ENCODE measurements around the gene COL21A1. TPM values are rescaled to one million over a fixed set of nuclear protein-coding genes. Genes with fewer than 3 reads are reported as not detected.

COL21A1 gene
- total RNA-seq, 2 experiments from 2014 or later: not detected

DNA sequence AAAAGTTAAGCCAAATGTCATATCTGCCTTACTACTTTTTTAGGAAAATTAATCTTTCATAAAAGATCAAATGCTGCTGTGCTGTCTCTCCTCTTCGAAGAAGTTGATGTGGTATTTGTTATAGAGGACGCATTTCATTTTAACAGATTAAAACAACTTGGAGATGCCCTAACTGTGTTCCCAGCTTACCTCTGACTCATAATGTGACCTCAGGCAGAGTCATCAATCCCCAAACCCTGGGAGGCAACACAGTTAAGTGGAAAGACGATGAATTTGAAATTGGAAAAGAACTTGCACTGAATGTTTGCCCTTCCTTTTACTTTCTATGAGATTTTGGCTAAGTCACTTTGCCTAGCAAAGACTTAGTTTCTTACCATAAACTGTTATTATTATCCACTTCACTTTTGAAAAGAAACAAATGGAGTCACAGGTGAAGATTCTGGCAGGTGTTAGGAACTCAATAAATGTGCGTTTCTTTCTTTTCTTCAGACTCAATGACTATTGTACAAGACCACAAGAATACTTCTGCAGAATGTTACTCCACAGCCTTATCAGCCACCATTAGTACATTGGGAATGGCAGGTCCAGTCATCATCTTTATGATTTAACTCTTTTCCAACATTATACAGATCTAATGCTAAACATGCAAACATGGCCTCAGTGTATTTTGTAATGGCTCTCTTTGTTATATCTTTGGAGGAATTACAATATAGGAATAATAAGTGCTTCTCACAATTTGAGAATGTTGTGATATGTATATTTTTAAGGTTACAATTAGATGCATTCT lies 102.6 kb downstream of the COL21A1 start:
- no peak overlapping the region for H2AFZ ChIP-seq (ENCODE audit: low read length)
- no peak for DNase-seq (ENCODE audit: low spot score)
- H4K20me1 ChIP-seq (ENCODE audit: insufficient read depth, low read length): no peaks in the 10 kb centered on the region
- CTCF ChIA-PET (ENCODE audit: unreplicated experiment): no interaction called here
- TF ChIP-seq EZH2phosphoT487 (IDR thresholded peaks at IDR 0.05; ENCODE audit: borderline replicate concordance, low read depth, low read length): no peak
- TF ChIP-seq, protein P1, sequence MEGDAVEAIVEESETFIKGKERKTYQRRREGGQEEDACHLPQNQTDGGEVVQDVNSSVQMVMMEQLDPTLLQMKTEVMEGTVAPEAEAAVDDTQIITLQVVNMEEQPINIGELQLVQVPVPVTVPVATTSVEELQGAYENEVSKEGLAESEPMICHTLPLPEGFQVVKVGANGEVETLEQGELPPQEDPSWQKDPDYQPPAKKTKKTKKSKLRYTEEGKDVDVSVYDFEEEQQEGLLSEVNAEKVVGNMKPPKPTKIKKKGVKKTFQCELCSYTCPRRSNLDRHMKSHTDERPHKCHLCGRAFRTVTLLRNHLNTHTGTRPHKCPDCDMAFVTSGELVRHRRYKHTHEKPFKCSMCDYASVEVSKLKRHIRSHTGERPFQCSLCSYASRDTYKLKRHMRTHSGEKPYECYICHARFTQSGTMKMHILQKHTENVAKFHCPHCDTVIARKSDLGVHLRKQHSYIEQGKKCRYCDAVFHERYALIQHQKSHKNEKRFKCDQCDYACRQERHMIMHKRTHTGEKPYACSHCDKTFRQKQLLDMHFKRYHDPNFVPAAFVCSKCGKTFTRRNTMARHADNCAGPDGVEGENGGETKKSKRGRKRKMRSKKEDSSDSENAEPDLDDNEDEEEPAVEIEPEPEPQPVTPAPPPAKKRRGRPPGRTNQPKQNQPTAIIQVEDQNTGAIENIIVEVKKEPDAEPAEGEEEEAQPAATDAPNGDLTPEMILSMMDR (conservative IDR thresholded peaks at IDR 0.05; ENCODE audit: low read length): no peak
- H3K9me3 ChIP-seq (ENCODE audit: low read length): no peaks in the 10 kb centered on the region
- intact Hi-C loops (cut with micrococcal nuclease; ENCODE audit: unreplicated experiment): no loop called here
- H3K4me2 ChIP-seq (ENCODE audit: low read length): no peak overlapping the region
- no TSS peak for BruUV-seq (replicated peaks)
- H3K36me3 ChIP-seq (ENCODE audit: insufficient read depth, low read length): no peaks in the 10 kb centered on the region
- POLR2A ChIA-PET: no interaction called here
- H3K79me2 ChIP-seq (ENCODE audit: insufficient read depth, low read depth, low read length): no peaks in the 10 kb centered on the region
- no peaks in the 10 kb centered on the region for H3K4me1 ChIP-seq (ENCODE audit: insufficient read depth, low read length, poor library complexity, severe bottlenecking)
- H3K27ac ChIP-seq (ENCODE audit: low read depth, low read length, poor library complexity, severe bottlenecking): no peak overlapping the region
- H3K9me2 ChIP-seq (ENCODE audit: insufficient read depth, low read length): no peaks in the 10 kb centered on the region
- no peak overlapping the region for H3K4me3 ChIP-seq (ENCODE audit: low read depth, low read length, poor library complexity, severe bottlenecking)

DNA sequence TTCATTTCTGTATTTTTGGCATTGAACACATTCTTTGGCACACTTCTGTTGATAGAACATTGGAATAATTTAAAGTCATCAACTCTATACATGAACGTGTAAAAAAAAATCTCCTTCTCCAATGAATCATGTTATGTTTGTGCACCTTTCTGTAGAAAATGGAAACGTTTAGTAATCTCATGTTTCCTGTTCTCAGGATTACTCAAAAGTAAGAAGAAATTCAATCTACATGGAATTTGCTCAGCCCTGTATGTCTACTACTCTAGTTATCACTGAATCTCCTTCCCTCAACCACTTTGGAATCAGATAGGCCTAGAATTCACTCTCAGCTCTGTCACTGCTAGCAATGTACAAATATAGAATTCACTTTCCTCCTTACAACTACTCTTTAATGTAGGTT lies 103.6 kb downstream of the COL21A1 start:
- no peak for DNase-seq (ENCODE audit: low spot score)
- Histone ChIP-seq H4K20me1 (ENCODE audit: insufficient read depth, low read length) (no peaks in the 10 kb centered on the region), H2AFZ (ENCODE audit: low read length) (no peak overlapping the region), H3K27ac (ENCODE audit: low read depth, low read length, poor library complexity, severe bottlenecking) (no peak overlapping the region), H3K9me2 (ENCODE audit: insufficient read depth, low read length) (no peaks in the 10 kb centered on the region), H3K36me3 (ENCODE audit: insufficient read depth, low read length) (no peaks in the 10 kb centered on the region), H3K4me2 (ENCODE audit: low read length) (no peak overlapping the region), H3K79me2 (ENCODE audit: insufficient read depth, low read depth, low read length) (no peaks in the 10 kb centered on the region), H3K4me1 (ENCODE audit: insufficient read depth, low read length, poor library complexity, severe bottlenecking) (no peaks in the 10 kb centered on the region), H3K4me3 (ENCODE audit: low read depth, low read length, poor library complexity, severe bottlenecking) (no peak overlapping the region), H3K9me3 (ENCODE audit: low read length) (no peaks in the 10 kb centered on the region)
- intact Hi-C loops (cut with micrococcal nuclease; ENCODE audit: unreplicated experiment): no loop called here
- TF ChIP-seq EZH2phosphoT487 (IDR thresholded peaks at IDR 0.05; ENCODE audit: borderline replicate concordance, low read depth, low read length): no peak
- TF ChIP-seq, protein P1 (conservative IDR thresholded peaks at IDR 0.05; ENCODE audit: low read length): no peak
- BruUV-seq (replicated peaks): no TSS peak
- CTCF ChIA-PET (ENCODE audit: unreplicated experiment): no interaction called here
- POLR2A ChIA-PET: no interaction called here

DNA sequence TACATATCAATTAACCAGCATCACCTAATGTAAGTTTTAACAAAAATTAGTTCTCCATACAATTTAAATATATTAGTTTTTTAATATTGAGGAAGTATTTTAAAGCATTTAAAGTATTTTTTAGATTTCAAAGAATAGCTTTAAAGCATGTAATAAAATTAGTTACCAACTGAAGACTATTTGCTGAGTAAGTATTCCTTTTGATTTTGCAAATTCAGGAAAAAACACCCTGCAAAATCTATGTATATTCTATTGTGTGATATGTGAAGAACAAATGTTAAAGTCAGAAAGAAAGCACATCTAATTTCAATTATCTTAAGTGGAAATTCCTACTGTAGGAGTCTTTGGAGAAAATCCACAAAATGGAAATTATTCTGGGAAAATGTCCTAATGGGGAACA lies 107.3 kb downstream of the COL21A1 start:
- H3K27ac ChIP-seq (ENCODE audit: low read depth, low read length, poor library complexity, severe bottlenecking): no peak overlapping the region
- intact Hi-C loops (cut with micrococcal nuclease; ENCODE audit: unreplicated experiment): no loop called here
- ChIA-PET CTCF (ENCODE audit: unreplicated experiment) (no interaction called here), POLR2A (no interaction called here)
- no peaks in the 10 kb centered on the region for H4K20me1 ChIP-seq (ENCODE audit: insufficient read depth, low read length)
- H3K4me1 ChIP-seq (ENCODE audit: insufficient read depth, low read length, poor library complexity, severe bottlenecking): no peaks in the 10 kb centered on the region
- H3K36me3 ChIP-seq (ENCODE audit: insufficient read depth, low read length): no peaks in the 10 kb centered on the region
- no peak for DNase-seq (ENCODE audit: low spot score)
- no peak overlapping the region for H2AFZ ChIP-seq (ENCODE audit: low read length)
- TF ChIP-seq, protein P1 (conservative IDR thresholded peaks at IDR 0.05; ENCODE audit: low read length): no peak
- H3K4me2 ChIP-seq (ENCODE audit: low read length): no peak overlapping the region
- no peak overlapping the region for H3K4me3 ChIP-seq (ENCODE audit: low read depth, low read length, poor library complexity, severe bottlenecking)
- H3K79me2 ChIP-seq (ENCODE audit: insufficient read depth, low read depth, low read length): no peaks in the 10 kb centered on the region
- BruUV-seq (replicated peaks): no TSS peak
- no peaks in the 10 kb centered on the region for H3K9me2 ChIP-seq (ENCODE audit: insufficient read depth, low read length)
- no peaks in the 10 kb centered on the region for H3K9me3 ChIP-seq (ENCODE audit: low read length)
